Stomach (tissue), 4 donors: ENCODE data around the gene LHFPL3.

Experiments used
- POLR2A ChIP-seq, 4 donors: fragments of 450-650 bp; IDR thresholded peaks; one replicate each; pipeline ENCODE4 v1.6.1; 2016; ENCODE audit warnings: antibody characterized with exemption in 4 of 4, control low read depth in 2 of 4, mild to moderate bottlenecking in 1 of 4, moderate library complexity in 1 of 4
- TF ChIP-seq, protein P1 (sequence below), 7 experiments: fragments of 450-650 bp in 4 of 7; fragments of 200-600 bp in 3 of 7; sonication (generic) in 3 of 7; IDR thresholded peaks; one replicate each; pipeline ENCODE4 v1.5.1; 2016 to 2019; ENCODE audit warnings: antibody characterized with exemption in 7 of 7, control low read depth in 2 of 7, mild to moderate bottlenecking in 1 of 7

DNA sequence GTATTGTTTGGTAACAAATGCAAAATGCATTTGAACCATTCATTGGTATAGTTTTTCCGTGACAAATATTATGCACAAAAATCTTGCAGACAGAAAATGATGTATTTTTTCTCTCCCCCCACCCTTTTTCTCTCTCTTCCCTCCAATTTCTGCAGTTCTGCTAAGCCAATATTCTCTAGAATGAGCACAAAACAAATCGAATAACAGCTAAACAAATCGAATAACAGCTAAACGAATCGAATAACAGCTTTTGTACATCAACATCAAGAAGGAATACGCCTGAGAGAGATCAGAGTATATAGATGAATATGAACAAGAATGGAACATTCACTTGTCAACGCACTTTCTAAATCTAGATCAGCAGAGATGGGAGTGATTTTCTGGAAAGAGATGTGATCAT, 577.6 kb downstream of the LHFPL3 start:
- no peak for TF ChIP-seq POLR2A (IDR thresholded peaks at IDR 0.05)
- TF ChIP-seq, protein P1, sequence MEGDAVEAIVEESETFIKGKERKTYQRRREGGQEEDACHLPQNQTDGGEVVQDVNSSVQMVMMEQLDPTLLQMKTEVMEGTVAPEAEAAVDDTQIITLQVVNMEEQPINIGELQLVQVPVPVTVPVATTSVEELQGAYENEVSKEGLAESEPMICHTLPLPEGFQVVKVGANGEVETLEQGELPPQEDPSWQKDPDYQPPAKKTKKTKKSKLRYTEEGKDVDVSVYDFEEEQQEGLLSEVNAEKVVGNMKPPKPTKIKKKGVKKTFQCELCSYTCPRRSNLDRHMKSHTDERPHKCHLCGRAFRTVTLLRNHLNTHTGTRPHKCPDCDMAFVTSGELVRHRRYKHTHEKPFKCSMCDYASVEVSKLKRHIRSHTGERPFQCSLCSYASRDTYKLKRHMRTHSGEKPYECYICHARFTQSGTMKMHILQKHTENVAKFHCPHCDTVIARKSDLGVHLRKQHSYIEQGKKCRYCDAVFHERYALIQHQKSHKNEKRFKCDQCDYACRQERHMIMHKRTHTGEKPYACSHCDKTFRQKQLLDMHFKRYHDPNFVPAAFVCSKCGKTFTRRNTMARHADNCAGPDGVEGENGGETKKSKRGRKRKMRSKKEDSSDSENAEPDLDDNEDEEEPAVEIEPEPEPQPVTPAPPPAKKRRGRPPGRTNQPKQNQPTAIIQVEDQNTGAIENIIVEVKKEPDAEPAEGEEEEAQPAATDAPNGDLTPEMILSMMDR (IDR thresholded peaks at IDR 0.05) = no peak
